Lung (tissue), 12 donors: ENCODE results near the gene JPH2. TPM values are rescaled to one million over a fixed set of nuclear protein-coding genes. Genes with fewer than 3 reads are reported as not detected.
A peak's percentile ranks its signal among the peaks of the same experiment; 100 is the strongest.

Source experiments
- ATAC-seq: fragments of 200-7000 bp; cut with Tn5 transposase; one replicate; pipeline ENCODE4 v1.9.1; 2020; ENCODE audit warnings: moderate number of reproducible peaks; ENCODE audit not compliant: insufficient read depth, low FRiP score
- DNase-seq, 3 donors: peaks; one replicate each; pipeline ENCODE4 v3.0.0-alpha.2; 2013 to 2017
- H3K27ac ChIP-seq, 2 donors: one replicate each; pipeline ENCODE4 v1.5.1; 2013; ENCODE audit warnings: mild to moderate bottlenecking in 2 of 2, moderate library complexity in 2 of 2, control low read depth in 1 of 2, inconsistent platforms in 1 of 2, low read depth in 1 of 2, low read length in 1 of 2
- H3K27me3 ChIP-seq, 3 donors: one replicate each; pipeline ENCODE4 v1.5.1; 2013; ENCODE audit warnings: low read length in 2 of 3; ENCODE audit not compliant: control insufficient read depth in 3 of 3, insufficient read depth in 3 of 3
- H3K36me3 ChIP-seq, 4 donors: one replicate each; pipeline ENCODE4 v1.5.1; 2013; ENCODE audit warnings: low read length in 4 of 4, mild to moderate bottlenecking in 1 of 4, moderate library complexity in 1 of 4; ENCODE audit not compliant: control insufficient read depth in 4 of 4, insufficient read depth in 4 of 4
- H3K4me1 ChIP-seq, 5 donors: one replicate each; pipeline ENCODE4 v1.5.1; 2013; ENCODE audit warnings: low read length in 5 of 5, mild to moderate bottlenecking in 2 of 5, moderate library complexity in 1 of 5; ENCODE audit not compliant: control insufficient read depth in 5 of 5, insufficient read depth in 5 of 5
- H3K4me3 ChIP-seq: one replicate; pipeline ENCODE4 v1.5.1; 2013; ENCODE audit warnings: mild to moderate bottlenecking, control low read depth, moderate library complexity
- H3K9ac ChIP-seq, 2 donors: one replicate each; pipeline ENCODE4 v1.5.1; 2013; ENCODE audit warnings: low read length in 2 of 2, control low read depth in 1 of 2; ENCODE audit not compliant: insufficient read depth in 1 of 2
- H3K9me3 ChIP-seq, 4 donors: one replicate each; pipeline ENCODE4 v1.5.1; 2013; ENCODE audit warnings: low read length in 3 of 4, mild to moderate bottlenecking in 1 of 4, moderate library complexity in 1 of 4; ENCODE audit not compliant: control insufficient read depth in 4 of 4, insufficient read depth in 3 of 4
- WGBS, 2 donors: extraction: QIAGEN DNeasy Blood & Tissue Kit; methylation state at CpG; one replicate each; pipeline ENCODE4 v1.1.7; 2013; 5-methylcytosine and 5-hydroxymethylcytosine counted together
- polyA plus RNA-seq, 2 donors: library from polyadenylated mRNA; stranded (reverse); fragments of 200-250 nt; gene quantifications; one replicate each; pipeline ENCODE4 v1.2.1, GENCODE V29; 2013
- total RNA-seq, 2 donors: library from RNA; depleted of rRNA in 1 of 2; stranded (reverse); fragments of >200 nt in 1 of 2; gene quantifications; one replicate each; pipeline ENCODE4 v1.2.1, GENCODE V29; 2014 to 2021
- TF ChIP-seq, protein P1 (sequence below): IDR thresholded peaks from 2 replicates; pipeline ENCODE4 v1.5.1; 2012; ENCODE audit warnings: mild to moderate bottlenecking; ENCODE audit errors: control extremely low read depth, extremely low read depth
- donor health status: control.
- donor health status: control.
- donor health status: Bipolar disorder and iron deficiency.
- donor health status: healthy.
- donor health status: DM: yes; HTN: yes; CAD: no.

Gene JPH2
- total and polyA plus RNA-seq, 4 donors: 2.5 to 9.2 (median 2.7) TPM

DNA sequence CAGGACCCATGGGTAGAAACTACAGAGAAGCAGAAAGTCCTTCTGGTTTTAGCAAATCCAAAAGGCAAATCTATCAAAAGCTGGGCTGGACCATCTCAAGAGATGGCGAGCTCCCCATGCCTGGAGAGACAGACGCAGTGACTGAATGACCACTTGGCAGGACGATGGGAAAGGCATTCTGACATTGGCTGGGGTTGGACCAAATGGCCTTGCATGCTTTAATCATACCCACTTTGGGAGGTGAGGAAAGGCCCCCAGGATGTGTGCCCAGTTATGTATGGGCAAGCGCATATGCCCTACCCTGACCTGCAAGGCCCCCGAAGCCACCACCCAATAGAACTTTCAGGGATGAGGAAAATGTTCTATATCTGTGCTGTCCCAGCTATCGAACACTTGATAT is 45.1 kb downstream of the JPH2 start:
- Histone ChIP-seq H3K4me1 (peaks cover 0 to 10% (median 3%) of the 10 kb centered on the region in 5 donors), H3K36me3 (peaks cover 0 to under 1% (median 0%) of the 10 kb centered on the region in 4 donors), H3K9me3 (no peaks in the 10 kb centered on the region), H3K27me3 (no peaks in the 10 kb centered on the region), H3K4me3 (no peak overlapping the region), H3K27ac (no peak overlapping the region), H3K9ac (no peak overlapping the region)
- DNase-seq: no peak
- WGBS, 2 donors: 84 to 88% methylated on average over 6 of the region's 6 CpGs
- no peak for ATAC-seq
- TF ChIP-seq, protein P1, sequence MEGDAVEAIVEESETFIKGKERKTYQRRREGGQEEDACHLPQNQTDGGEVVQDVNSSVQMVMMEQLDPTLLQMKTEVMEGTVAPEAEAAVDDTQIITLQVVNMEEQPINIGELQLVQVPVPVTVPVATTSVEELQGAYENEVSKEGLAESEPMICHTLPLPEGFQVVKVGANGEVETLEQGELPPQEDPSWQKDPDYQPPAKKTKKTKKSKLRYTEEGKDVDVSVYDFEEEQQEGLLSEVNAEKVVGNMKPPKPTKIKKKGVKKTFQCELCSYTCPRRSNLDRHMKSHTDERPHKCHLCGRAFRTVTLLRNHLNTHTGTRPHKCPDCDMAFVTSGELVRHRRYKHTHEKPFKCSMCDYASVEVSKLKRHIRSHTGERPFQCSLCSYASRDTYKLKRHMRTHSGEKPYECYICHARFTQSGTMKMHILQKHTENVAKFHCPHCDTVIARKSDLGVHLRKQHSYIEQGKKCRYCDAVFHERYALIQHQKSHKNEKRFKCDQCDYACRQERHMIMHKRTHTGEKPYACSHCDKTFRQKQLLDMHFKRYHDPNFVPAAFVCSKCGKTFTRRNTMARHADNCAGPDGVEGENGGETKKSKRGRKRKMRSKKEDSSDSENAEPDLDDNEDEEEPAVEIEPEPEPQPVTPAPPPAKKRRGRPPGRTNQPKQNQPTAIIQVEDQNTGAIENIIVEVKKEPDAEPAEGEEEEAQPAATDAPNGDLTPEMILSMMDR: no peak

DNA sequence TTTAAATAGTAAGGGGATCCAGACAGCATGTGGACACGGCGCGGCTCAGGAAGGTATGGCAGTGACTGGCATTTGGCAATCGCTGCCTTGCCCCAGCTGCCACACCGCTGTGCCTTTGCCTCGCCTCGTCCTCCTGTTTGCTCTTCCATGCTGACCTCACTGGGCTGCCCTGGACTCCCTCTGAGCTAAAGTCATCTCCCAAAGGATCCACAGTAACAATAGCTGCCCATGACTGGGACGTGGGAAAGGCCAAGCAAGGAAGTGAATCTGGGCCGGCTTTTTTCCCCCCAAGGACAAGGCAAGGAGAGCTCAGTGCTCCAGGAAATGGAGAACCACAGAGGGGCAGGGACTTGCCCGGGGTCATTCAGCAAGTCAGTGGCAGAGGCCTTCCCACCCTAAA is 48.1 kb downstream of the JPH2 start:
- H3K4me3 ChIP-seq: no peak overlapping the region
- no peaks in the 10 kb centered on the region for H3K27me3 ChIP-seq
- H3K36me3 ChIP-seq: no peaks in the 10 kb centered on the region
- TF ChIP-seq, protein P1: no peak
- ATAC-seq: no peak
- WGBS, 2 donors: 63 to 64% methylated on average over 10 of the region's 10 CpGs
- H3K9ac ChIP-seq: no peak overlapping the region
- peak overlapping the region; percentile 29 to 96 for H3K27ac ChIP-seq
- H3K4me1 ChIP-seq: peaks cover 0 to 7% (median 3%) of the 10 kb centered on the region in 5 donors
- H3K9me3 ChIP-seq: no peaks in the 10 kb centered on the region
- no peak for DNase-seq

DNA sequence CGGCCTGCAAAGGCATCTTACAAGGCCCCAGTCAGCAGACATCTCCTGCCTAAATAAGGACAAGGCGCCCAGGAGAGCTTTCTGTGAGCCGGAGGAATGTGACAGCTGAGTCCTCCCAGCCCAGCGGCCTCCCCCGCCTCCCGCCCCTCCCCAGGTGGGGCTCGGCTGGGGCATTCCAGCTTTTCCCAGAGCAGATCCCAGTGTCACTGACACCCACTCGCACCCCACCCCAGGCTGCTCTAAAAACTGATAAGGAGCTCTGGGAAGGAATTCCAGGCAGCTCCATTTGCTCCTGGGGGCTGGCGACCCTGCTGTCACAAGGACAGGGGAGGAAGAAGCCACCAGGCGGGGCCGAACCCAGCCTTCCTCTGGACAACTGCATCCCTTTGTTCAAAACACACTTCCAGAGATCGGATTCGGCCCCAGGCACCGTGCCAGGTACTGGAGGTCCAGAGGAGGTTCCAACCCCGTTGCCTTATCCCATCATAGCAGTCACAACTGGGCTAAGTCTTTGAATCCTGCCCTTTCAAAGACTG is 49.7 kb downstream of the JPH2 start:
- ATAC-seq (no peak), DNase-seq (peak; percentile 30 to 40 (median 38))
- TF ChIP-seq, protein P1: no peak
- Histone ChIP-seq H3K4me3 (no peak overlapping the region), H3K27me3 (no peaks in the 10 kb centered on the region), H3K36me3 (no peaks in the 10 kb centered on the region), H3K9me3 (no peaks in the 10 kb centered on the region), H3K4me1 (peaks cover 0 to 7% (median 3%) of the 10 kb centered on the region in 5 donors), H3K9ac (no peak overlapping the region), H3K27ac (peak overlapping the region in 1 of 2 donors; percentile 96)
- whole genome bisulfite sequencing, 2 donors: 28 to 45% methylated on average over 15 of the region's 15 CpGs
